Loucy (cell line): ENCODE measurements around the gene DUSP11.
"Not testable (repeated sequence)": the region's sequence is repeated elsewhere in the genome, so short reads cannot be mapped to it uniquely, and the experiment has no call there.

Experiments used
- H2AFZ ChIP-seq: fragments of 200-600 bp; sonication (generic); 2 replicates; pipeline ENCODE4 v1.6.0; 2016; ENCODE audit warnings: antibody characterized with exemption, mild to moderate bottlenecking, low read length, moderate library complexity
- H3F3A ChIP-seq: fragments of 200-600 bp; 2 replicates; pipeline ENCODE4 v1.6.0; 2016; ENCODE audit warnings: antibody characterized with exemption, low read depth, mild to moderate bottlenecking
- H3K27me3 ChIP-seq: fragments of 200-600 bp; sonication (generic); 2 replicates; pipeline ENCODE4 v1.6.1; 2014; ENCODE audit warnings: low read length, mild to moderate bottlenecking; ENCODE audit not compliant: insufficient read depth, poor library complexity, severe bottlenecking
- H3K36me3 ChIP-seq: fragments of 200-600 bp; sonication (generic); 2 replicates; pipeline ENCODE4 v1.6.1; 2016; ENCODE audit warnings: low read length; ENCODE audit not compliant: insufficient read depth
- H3K4me1 ChIP-seq: fragments of 200-600 bp; sonication (generic); 2 replicates; pipeline ENCODE4 v1.5.1; 2014; ENCODE audit warnings: low read length, mild to moderate bottlenecking; ENCODE audit not compliant: insufficient read depth, poor library complexity, severe bottlenecking
- H3K4me2 ChIP-seq: fragments of 200-600 bp; sonication (generic); 2 replicates; pipeline ENCODE4 v1.6.0; 2014; ENCODE audit warnings: antibody characterized with exemption, low read length, low read depth, mild to moderate bottlenecking; ENCODE audit not compliant: poor library complexity, severe bottlenecking
- H3K4me3 ChIP-seq: fragments of 200-600 bp; sonication (generic); 2 replicates; pipeline ENCODE4 v1.5.1; 2014; ENCODE audit warnings: low read length, mild to moderate bottlenecking, mixed read lengths; ENCODE audit not compliant: poor library complexity, severe bottlenecking
- H3K79me2 ChIP-seq: fragments of 200-600 bp; sonication (generic); 2 replicates; pipeline ENCODE4 v1.6.1; 2014; ENCODE audit warnings: low read length; ENCODE audit not compliant: insufficient read depth
- H3K9ac ChIP-seq: fragments of 200-600 bp; sonication (generic); 2 replicates; pipeline ENCODE4 v1.6.0; 2014; ENCODE audit warnings: mild to moderate bottlenecking, low read depth, low read length, moderate library complexity; ENCODE audit not compliant: poor library complexity, severe bottlenecking
- H3K9me2 ChIP-seq: fragments of 200-600 bp; sonication (generic); replicated peaks from 2 replicates; pipeline ENCODE4 v1.6.1; 2016; ENCODE audit warnings: low read depth, low read length, mixed read lengths
- H3K9me3 ChIP-seq: fragments of 200-600 bp; sonication (generic); 2 replicates; pipeline ENCODE4 v1.6.1; 2014; ENCODE audit warnings: mild to moderate bottlenecking, antibody characterized with exemption, low read length, low read depth; ENCODE audit not compliant: insufficient read depth
- H4K20me1 ChIP-seq: fragments of 200-600 bp; sonication (generic); 2 replicates; pipeline ENCODE4 v1.6.0; 2014; ENCODE audit warnings: antibody characterized with exemption, low read length, mild to moderate bottlenecking; ENCODE audit not compliant: insufficient read depth, poor library complexity, severe bottlenecking
- EZH2phosphoT487 ChIP-seq: fragments of 200-600 bp; IDR thresholded peaks from 2 replicates; pipeline ENCODE4 v1.6.1; 2018; ENCODE audit warnings: antibody characterized with exemption, mild to moderate bottlenecking, moderate library complexity, borderline replicate concordance
- TF ChIP-seq, protein P1 (sequence below): fragments of 200-600 bp; sonication (generic); conservative IDR thresholded peaks from 2 replicates; pipeline ENCODE4 v1.5.1; 2014; ENCODE audit warnings: mild to moderate bottlenecking, antibody characterized with exemption, low read length

DUSP11 gene

GRCh38 chr2:73728043-73728442, 51.9 kb downstream of the DUSP11 start:
- Histone ChIP-seq H3K4me3 (no peak overlapping the region), H3K79me2 (no peaks in the 10 kb centered on the region), H3K9ac (no peak overlapping the region), H3K9me3 (no peaks in the 10 kb centered on the region), H3F3A (no peaks in the 10 kb centered on the region), H3K4me1 (no peaks in the 10 kb centered on the region), H4K20me1 (no peaks in the 10 kb centered on the region), H3K9me2 (no peaks in the 10 kb centered on the region), H3K27me3 (no peaks in the 10 kb centered on the region), H3K36me3 (peaks cover 31% of the 10 kb centered on the region; the same call in 1 of the 2 replicates), H2AFZ (no peak overlapping the region), H3K4me2 (no peak overlapping the region)
- TF ChIP-seq, protein P1, sequence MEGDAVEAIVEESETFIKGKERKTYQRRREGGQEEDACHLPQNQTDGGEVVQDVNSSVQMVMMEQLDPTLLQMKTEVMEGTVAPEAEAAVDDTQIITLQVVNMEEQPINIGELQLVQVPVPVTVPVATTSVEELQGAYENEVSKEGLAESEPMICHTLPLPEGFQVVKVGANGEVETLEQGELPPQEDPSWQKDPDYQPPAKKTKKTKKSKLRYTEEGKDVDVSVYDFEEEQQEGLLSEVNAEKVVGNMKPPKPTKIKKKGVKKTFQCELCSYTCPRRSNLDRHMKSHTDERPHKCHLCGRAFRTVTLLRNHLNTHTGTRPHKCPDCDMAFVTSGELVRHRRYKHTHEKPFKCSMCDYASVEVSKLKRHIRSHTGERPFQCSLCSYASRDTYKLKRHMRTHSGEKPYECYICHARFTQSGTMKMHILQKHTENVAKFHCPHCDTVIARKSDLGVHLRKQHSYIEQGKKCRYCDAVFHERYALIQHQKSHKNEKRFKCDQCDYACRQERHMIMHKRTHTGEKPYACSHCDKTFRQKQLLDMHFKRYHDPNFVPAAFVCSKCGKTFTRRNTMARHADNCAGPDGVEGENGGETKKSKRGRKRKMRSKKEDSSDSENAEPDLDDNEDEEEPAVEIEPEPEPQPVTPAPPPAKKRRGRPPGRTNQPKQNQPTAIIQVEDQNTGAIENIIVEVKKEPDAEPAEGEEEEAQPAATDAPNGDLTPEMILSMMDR, result no peak
- no peak for TF ChIP-seq EZH2phosphoT487

- H3K9me2 ChIP-seq, H3K4me3 ChIP-seq, H3K4me1 ChIP-seq, H3K4me2 ChIP-seq, H3K9me3 ChIP-seq, H3K27me3 ChIP-seq, H3K9ac ChIP-seq, H3F3A ChIP-seq, H3K79me2 ChIP-seq, H2AFZ ChIP-seq, H4K20me1 ChIP-seq: not testable (repeated sequence)
- H3K36me3 ChIP-seq, result peaks cover 22% of the 10 kb centered on the region; the same call in 1 of the 2 replicates
Observed at GRCh38 chr2:73726657-73727056, 53.2 kb downstream of the DUSP11 start.

- H2AFZ ChIP-seq, result no peak overlapping the region
- H3K4me1 ChIP-seq, result no peaks in the 10 kb centered on the region
- H3K27me3 ChIP-seq, result peaks cover 4% of the 10 kb centered on the region
- H3K9ac ChIP-seq, result no peak overlapping the region
- no peaks in the 10 kb centered on the region for H3K9me2 ChIP-seq
- no peak overlapping the region for H3K4me2 ChIP-seq
- H3K4me3 ChIP-seq, result no peak overlapping the region
- no peaks in the 10 kb centered on the region for H4K20me1 ChIP-seq
- H3K79me2 ChIP-seq, result no peaks in the 10 kb centered on the region
- no peaks in the 10 kb centered on the region for H3F3A ChIP-seq
- TF ChIP-seq, protein P1, result no peak
- TF ChIP-seq EZH2phosphoT487, result no peak
- no peaks in the 10 kb centered on the region for H3K9me3 ChIP-seq
- H3K36me3 ChIP-seq, result no peaks in the 10 kb centered on the region
Observed at GRCh38 chr2:73718851-73719621, 60.9 kb downstream of the DUSP11 start.

DNA sequence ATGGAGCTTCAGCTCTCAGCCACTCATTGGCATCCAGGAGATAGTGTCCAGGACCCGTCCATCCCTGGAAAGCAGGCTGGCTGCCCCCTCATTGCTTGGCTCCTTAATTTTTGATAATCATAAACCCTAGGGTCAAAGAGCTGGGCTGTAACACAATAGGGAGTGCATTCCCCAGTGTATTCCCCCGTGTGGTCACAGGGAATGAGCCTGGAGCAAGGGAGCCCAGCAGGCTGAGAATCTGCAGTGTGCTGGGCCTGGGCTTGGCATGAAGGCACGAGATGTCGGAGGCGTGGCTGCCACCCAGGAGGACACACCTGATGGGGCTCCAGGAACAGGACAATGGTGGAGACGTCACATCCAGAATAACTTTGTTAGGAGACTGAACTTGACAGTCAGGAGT, 61.5 kb downstream of the DUSP11 start:
- Histone ChIP-seq H3K36me3 (no peaks in the 10 kb centered on the region), H4K20me1 (no peaks in the 10 kb centered on the region), H3K27me3 (peaks cover 8% of the 10 kb centered on the region), H3K4me2 (no peak overlapping the region), H3F3A (no peaks in the 10 kb centered on the region), H3K9ac (no peak overlapping the region), H3K4me3 (no peak overlapping the region), H3K79me2 (no peaks in the 10 kb centered on the region), H2AFZ (no peak overlapping the region), H3K4me1 (no peaks in the 10 kb centered on the region), H3K9me3 (no peaks in the 10 kb centered on the region), H3K9me2 (no peaks in the 10 kb centered on the region)
- TF ChIP-seq, protein P1, result no peak
- no peak for TF ChIP-seq EZH2phosphoT487

GRCh38 chr2:73717695-73718094, 62.2 kb downstream of the DUSP11 start:
- not testable (repeated sequence) for H4K20me1 ChIP-seq, H3K36me3 ChIP-seq, H3K27me3 ChIP-seq, H3K9me2 ChIP-seq, H3K4me2 ChIP-seq, H3K4me3 ChIP-seq, H3K79me2 ChIP-seq, H3K4me1 ChIP-seq, H3F3A ChIP-seq, H2AFZ ChIP-seq, H3K9ac ChIP-seq, H3K9me3 ChIP-seq
